Measurements from ENCODE around the gene CALHM1. TPM values are rescaled to one million over a fixed set of nuclear protein-coding genes. Genes with fewer than 3 reads are reported as not detected.
"Not testable (repeated sequence)": the region's sequence is repeated elsewhere in the genome, so short reads cannot be mapped to it uniquely, and the experiment has no call there.

The CALHM1 gene
- polyA plus RNA-seq, 4 donors: 0.06 to 0.12 (median 0.07) TPM

GRCh38 chr10:103487410-103487708, 28.7 kb upstream of the CALHM1 start:
- DNase-seq (ENCODE audit: low read depth in 4 of 4, low spot score in 2 of 4): no peak

DNA sequence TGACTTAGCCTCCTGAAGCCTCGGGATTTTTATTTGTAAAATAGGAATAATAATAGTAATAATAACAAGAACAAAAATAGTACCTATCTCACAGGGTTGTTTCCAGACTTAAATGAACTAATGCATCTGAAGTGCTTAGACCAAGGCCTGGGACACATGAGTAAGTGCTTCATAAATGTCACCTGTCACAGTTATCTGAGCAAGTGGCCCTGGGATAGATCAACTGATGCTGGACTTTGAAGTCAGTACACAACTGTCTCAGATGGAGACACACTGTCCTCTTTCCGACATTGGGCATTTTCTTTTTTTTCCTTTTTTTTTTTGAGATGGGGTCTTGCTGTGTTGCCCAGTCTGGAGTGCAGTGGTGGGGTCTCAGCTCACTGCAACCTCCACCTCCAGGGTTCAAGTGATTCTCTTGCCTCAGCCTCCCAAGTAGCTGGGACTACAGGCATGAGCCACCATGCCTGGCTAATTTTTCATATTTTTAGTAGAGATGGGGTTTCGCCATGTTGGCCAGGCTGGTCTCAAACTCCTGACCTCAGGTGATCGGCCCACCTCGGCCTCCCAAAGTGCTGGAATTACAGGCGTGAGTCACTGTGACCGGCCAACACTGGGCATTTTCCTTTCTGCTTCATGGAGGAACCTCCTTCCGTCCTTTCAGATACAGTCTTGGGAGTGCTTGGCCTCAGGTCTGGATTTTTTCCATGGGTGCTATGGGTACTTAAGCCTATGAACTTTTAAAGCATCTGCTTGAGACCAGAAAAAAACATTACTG, 28.1 kb upstream of the CALHM1 start:
- not testable (repeated sequence) for DNase-seq (ENCODE audit: low read depth in 4 of 4, low spot score in 2 of 4)

- no peak for DNase-seq (ENCODE audit: low read depth in 4 of 4, low spot score in 2 of 4)
Observed at GRCh38 chr10:103481974-103482531, 23.4 kb upstream of the CALHM1 start.

- no peak for DNase-seq (ENCODE audit: low read depth in 4 of 4, low spot score in 2 of 4)
Observed at GRCh38 chr10:103480521-103480920, 21.8 kb upstream of the CALHM1 start.

DNA sequence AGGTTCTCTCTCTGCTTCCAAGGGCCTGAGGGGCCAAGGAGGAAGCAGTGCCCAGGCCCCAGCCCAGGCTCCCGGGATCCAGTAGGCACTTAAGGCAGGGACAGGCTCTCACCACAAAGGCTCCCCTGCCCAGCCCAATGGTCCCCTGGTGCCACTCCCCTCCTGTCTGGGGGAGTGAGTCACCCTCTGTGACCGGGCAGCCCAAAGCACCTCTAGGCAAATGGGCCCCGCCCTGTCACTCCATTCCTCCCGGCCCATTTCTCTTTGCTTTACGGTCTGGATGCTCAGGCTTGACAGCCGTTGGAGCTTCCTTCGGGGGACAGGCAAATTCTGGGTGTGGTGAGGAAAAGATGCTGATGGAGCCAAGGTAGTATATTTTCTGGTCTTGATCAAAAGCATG, 20.4 kb upstream of the CALHM1 start, which contains the start of gene CALHM3:
Gene CALHM3, minus strand, starts transcription at position 106 of the 400 bp plus-strand sequence. CDS start 208 bp downstream, outside the sequence.
- DNase-seq (ENCODE audit: low read depth in 4 of 4, low spot score in 2 of 4): no peak

- no peak for DNase-seq (ENCODE audit: low read depth in 4 of 4, low spot score in 2 of 4)
Observed at GRCh38 chr10:103478671-103479070, 20.0 kb upstream of the CALHM1 start.

- DNase-seq (ENCODE audit: low read depth in 4 of 4, low spot score in 2 of 4): no peak
Observed at GRCh38 chr10:103476046-103476768, 17.5 kb upstream of the CALHM1 start.

DNA sequence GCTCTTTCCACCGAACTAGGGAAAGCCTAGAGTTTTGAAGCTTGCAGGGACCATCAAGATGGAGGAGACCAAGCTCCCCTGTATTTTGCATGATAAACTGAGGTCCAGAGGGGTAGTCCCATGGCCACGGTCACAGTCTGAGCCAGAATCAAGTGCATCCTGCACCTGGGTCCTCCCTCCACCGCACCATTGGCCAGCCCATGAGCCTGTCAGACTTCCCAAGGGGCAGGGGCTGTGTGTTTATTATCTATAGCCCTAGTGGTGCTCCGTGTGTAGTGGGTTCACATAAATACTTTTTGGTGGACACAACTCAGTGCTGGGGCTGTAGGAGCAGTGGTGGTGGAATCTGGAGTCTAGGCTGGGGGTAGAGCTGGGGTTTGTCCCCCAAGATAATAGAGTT, 16.7 kb upstream of the CALHM1 start:
- DNase-seq (ENCODE audit: low read depth in 4 of 4, low spot score in 2 of 4): no peak

DNA sequence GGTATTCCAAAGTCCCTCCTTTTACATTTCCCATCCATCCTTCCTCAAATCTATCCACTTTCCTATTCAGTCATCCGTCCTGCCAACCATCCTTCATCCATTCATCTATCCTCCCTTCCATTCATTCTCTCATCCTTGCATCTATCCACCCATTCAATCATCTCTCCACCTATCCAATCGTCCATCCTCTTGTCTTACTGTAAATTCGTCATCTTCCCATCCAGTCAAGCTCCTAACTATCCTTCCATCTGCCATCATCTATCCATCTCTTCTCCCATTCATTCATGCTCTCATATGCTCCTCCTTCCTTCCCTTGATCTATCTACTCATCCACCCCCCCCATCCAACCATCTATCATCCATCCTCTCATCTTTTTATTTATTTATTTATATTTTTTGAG, 15.4 kb upstream of the CALHM1 start:
- no peak for DNase-seq (ENCODE audit: low read depth in 4 of 4, low spot score in 2 of 4)

DNA sequence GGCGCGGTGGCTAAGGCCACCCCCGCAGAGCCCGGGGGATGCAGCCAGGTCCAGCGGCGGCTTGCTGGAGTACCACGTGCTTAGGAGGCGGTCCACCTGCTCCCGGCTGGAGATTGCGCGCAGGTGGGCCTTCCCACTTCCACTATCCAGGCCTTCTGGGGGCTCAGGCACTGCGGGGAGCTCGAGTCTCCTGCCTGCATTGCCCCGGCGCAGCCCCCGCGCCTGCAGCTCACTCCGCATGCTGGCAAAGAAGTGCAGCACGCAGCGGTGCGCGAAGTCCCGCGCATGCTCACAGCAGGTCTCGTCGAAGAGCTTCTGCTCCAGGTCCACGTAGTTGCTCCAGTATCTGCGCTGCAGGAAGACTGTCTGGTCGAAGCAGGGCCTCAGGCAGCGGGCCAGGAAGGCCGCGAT, 14.6 kb upstream of the CALHM1 start:
- DNase-seq (ENCODE audit: low read depth in 4 of 4, low spot score in 2 of 4): no peak

GRCh38 chr10:103472005-103472404, 13.3 kb upstream of the CALHM1 start:
- DNase-seq (ENCODE audit: low read depth in 4 of 4, low spot score in 2 of 4): no peak

- DNase-seq (ENCODE audit: low read depth in 4 of 4, low spot score in 2 of 4): no peak
Observed at GRCh38 chr10:103470761-103471653, 12.3 kb upstream of the CALHM1 start.

GRCh38 chr10:103469201-103469600, 10.5 kb upstream of the CALHM1 start:
- no peak for DNase-seq (ENCODE audit: low read depth in 4 of 4, low spot score in 2 of 4)

DNA sequence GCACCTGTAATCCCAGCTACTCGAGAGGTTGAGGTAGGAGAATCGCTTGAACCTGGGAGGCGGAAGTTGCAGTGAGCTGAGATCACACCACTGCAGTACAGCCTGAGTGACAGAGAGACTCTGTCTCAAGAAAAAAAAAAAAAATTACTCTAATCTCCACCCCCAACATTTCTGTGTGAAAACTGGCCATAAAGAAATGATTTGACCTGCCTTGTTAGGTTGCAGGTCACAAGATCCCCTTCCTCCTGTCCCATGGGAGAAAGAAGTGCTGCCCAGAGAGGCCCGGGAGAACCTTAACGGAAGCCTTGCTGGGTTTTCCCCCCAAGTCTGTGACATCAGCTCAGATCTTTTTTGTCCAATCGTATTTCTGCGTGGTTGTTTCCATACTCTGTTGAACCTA, 8.7 kb upstream of the CALHM1 start:
- DNase-seq (ENCODE audit: low read depth in 4 of 4, low spot score in 2 of 4): no peak

GRCh38 chr10:103466734-103467133, 8.0 kb upstream of the CALHM1 start:
- no peak for DNase-seq (ENCODE audit: low read depth in 4 of 4, low spot score in 2 of 4)

- no peak for DNase-seq (ENCODE audit: low read depth in 4 of 4, low spot score in 2 of 4)
Observed at GRCh38 chr10:103465411-103466179, 6.9 kb upstream of the CALHM1 start.

- no peak for DNase-seq (ENCODE audit: low read depth in 4 of 4, low spot score in 2 of 4)
Observed at GRCh38 chr10:103463499-103463898, 4.8 kb upstream of the CALHM1 start.

GRCh38 chr10:103459615-103460014, 915 bp upstream of the CALHM1 start:
- DNase-seq (ENCODE audit: low read depth in 4 of 4, low spot score in 2 of 4): no peak

DNA sequence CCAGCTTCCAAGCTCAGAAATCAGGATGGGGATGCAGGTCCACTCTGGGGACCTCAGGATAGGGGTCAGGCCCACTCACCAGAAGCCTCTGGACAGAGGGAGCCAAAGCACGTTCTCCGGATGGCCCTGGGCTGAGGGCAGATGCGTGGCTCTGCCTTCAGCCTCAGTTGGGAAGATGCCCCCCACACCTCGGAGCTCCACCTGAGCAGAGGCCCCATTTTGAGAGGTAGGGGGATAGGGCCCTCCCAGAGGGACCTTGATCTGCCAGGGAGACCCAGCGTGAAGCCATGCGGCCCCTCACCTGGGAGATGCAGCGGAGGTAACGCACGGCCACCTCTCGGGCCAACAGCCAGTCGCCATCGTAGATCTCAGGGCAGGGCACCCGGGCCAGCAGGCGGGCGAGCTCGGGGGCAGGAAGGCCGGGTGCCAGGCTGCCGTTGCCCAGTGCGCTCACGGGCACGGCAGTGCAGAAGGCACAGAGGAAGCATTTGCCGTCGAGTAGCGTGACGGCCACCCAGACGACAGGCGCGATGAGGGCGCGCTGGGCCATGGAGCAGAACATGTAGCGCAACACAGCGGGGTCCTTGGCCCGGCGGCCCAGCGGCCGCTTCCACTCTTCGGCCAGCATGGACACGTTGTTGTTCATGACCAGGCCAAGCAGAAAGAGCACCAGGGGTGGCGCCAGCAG, 660 bp downstream of the CALHM1 start:
- DNase-seq (ENCODE audit: low read depth in 4 of 4, low spot score in 2 of 4): no peak
